Right lobe of liver (tissue), 6 donors: ENCODE measurements around the gene NOD1. TPM values are rescaled to one million over a fixed set of nuclear protein-coding genes. Genes with fewer than 3 reads are reported as not detected.

ENCODE experiments used
- ATAC-seq, 4 donors: fragments of 200-7000 bp; cut with Tn5 transposase; one replicate each; pipeline ENCODE4 v1.9.1; 2020; ENCODE audit warnings: mild to moderate bottlenecking in 4 of 4, moderate library complexity in 4 of 4
- DNase-seq, 3 donors: peaks; one replicate each; pipeline ENCODE4 v3.0.0-alpha.2; 2020
- H3K27ac ChIP-seq, 3 donors: fragments of 200-600 bp; one replicate each; pipeline ENCODE4 v1.8.0; 2022
- H3K27me3 ChIP-seq, 2 donors: fragments of 200-600 bp; one replicate each; pipeline ENCODE4 v1.8.0; 2022
- H3K36me3 ChIP-seq, 4 donors: fragments of 200-600 bp; sonication (generic) in 1 of 4; one replicate each; pipeline versions ENCODE4 v1.5.1 to v1.8.0; 2017 to 2022; ENCODE audit warnings: control low read depth in 1 of 4
- H3K4me1 ChIP-seq, 4 donors: fragments of 200-600 bp; sonication (generic) in 1 of 4; one replicate each; pipeline versions ENCODE4 v1.5.1 to v1.8.0; 2017 to 2022; ENCODE audit warnings: control low read depth in 1 of 4
- H3K4me3 ChIP-seq, 3 donors: fragments of 200-600 bp; one replicate each; pipeline ENCODE4 v1.8.0; 2022
- H3K9me3 ChIP-seq, 4 donors: fragments of 200-600 bp; sonication (generic) in 1 of 4; one replicate each; pipeline versions ENCODE4 v1.5.1 to v1.8.0; 2017 to 2022; ENCODE audit warnings: control low read depth in 1 of 4
- POLR2A ChIP-seq: fragments of 450-650 bp; IDR thresholded peaks from one replicate; pipeline ENCODE4 v1.6.1; 2017; ENCODE audit warnings: antibody characterized with exemption, mild to moderate bottlenecking
- WGBS: methylation state at CpG from one replicate; pipeline ENCODE4 v1.1.6; 2018; ENCODE audit warnings: low coverage, low lambda C conversion rate; ENCODE audit not compliant: insufficient coverage; ENCODE audit errors: missing lambda C conversion rate; 5-methylcytosine and 5-hydroxymethylcytosine counted together
- intact Hi-C, 2 donors: fragments of 100-400 bp; cut with DNase I; formaldehyde crosslinking; loops; one replicate each; pipeline versions ENCODE4 v1.11.2 to v1.14.1; 2022
- total RNA-seq, 6 experiments: library from RNA; depleted of rRNA in 2 of 6; stranded (reverse); fragments of >200 nt in 2 of 6; fragmentation: NEBNext Ultra II Directional in 3 of 6; extraction: Animal tissue kit (Norgen Biotek cat#: 25700) in 3 of 6; gene quantifications; one replicate each; pipeline versions ENCODE4 v1.1.0 to v1.2.4, GENCODE V29; 2016 to 2023
- TF ChIP-seq, protein P1 (sequence below), 4 donors: fragments of 200-600 bp in 3 of 4; fragments of 450-650 bp in 1 of 4; IDR thresholded peaks; one replicate each; pipeline versions ENCODE4 v1.5.1 to v1.8.0; 2016 to 2022; ENCODE audit warnings: antibody characterized with exemption in 4 of 4, mild to moderate bottlenecking in 2 of 4
- donor health status: DM: no; HTN: yes; CAD: no.
- donor health status: DM: no; HTN: no; CAD: no.
- donor health status: DM: no; HTN: no; CAD: no.
- donor health status: DM: no; HTN: yes; CAD: no.
- donor health status: DM: no; HTN: yes; CAD: no.

Gene NOD1
- total RNA-seq, 6 experiments from 2014 or later, result 1.7 to 5.3 (median 2.7) TPM

DNA sequence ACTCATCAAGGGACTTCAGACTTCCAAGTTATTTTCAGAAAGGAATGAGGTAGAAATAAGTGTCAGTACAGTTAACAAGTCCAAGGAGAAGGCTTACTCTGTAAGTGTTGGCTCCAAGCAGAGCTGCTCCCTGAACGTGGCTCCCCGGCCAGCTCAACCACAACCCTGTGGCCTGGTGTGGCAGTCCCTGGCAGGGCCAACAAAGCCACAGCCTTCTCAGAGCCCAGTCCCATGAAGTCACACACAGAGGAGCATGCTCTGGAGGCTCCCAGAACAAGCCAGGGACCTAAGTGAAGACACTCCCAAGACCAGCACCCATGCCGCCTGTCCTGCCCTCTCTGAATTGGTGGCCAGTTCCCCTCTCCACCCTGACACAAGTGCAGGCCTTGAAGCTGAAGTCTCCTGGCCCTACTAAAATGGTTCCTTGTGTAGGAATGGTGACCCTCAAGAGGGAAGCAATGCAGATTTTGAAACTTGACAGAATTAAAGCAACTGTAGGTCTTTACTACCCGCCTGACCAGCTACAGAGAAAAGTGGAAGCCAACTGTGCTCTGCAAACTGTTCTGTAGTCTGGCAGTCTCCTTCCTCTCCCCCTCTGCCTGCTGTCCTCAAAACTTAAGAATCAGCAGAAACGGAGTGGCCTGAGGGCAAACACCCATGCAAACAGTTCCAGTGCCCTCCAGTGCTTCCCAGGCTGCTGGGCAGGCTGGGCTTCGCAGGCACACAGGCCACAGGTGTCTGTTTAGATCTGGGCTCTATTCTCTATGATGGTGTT, 51.1 kb downstream of the NOD1 start:
- TF ChIP-seq, protein P1, sequence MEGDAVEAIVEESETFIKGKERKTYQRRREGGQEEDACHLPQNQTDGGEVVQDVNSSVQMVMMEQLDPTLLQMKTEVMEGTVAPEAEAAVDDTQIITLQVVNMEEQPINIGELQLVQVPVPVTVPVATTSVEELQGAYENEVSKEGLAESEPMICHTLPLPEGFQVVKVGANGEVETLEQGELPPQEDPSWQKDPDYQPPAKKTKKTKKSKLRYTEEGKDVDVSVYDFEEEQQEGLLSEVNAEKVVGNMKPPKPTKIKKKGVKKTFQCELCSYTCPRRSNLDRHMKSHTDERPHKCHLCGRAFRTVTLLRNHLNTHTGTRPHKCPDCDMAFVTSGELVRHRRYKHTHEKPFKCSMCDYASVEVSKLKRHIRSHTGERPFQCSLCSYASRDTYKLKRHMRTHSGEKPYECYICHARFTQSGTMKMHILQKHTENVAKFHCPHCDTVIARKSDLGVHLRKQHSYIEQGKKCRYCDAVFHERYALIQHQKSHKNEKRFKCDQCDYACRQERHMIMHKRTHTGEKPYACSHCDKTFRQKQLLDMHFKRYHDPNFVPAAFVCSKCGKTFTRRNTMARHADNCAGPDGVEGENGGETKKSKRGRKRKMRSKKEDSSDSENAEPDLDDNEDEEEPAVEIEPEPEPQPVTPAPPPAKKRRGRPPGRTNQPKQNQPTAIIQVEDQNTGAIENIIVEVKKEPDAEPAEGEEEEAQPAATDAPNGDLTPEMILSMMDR (IDR thresholded peaks at IDR 0.05), result no peak
- no peak for TF ChIP-seq POLR2A
- ATAC-seq, result peak; percentile 23 to 63 (median 44)
- intact Hi-C loops, result loop anchor here in 1 of 2 donors (10.0 kb wide), 1 partner anchor 253 kb away; no protein-coding TSS in a partner anchor
- Histone ChIP-seq H3K4me3 (no peak overlapping the region), H3K27me3 (no peaks in the 10 kb centered on the region), H3K36me3 (no peaks in the 10 kb centered on the region), H3K4me1 (peaks cover 0 to 34% (median 10%) of the 10 kb centered on the region in 4 donors), H3K9me3 (no peaks in the 10 kb centered on the region), H3K27ac (no peak overlapping the region)
- WGBS, result 64% methylated on average over 1 of the region's 6 CpGs
- DNase-seq, result no peak

DNA sequence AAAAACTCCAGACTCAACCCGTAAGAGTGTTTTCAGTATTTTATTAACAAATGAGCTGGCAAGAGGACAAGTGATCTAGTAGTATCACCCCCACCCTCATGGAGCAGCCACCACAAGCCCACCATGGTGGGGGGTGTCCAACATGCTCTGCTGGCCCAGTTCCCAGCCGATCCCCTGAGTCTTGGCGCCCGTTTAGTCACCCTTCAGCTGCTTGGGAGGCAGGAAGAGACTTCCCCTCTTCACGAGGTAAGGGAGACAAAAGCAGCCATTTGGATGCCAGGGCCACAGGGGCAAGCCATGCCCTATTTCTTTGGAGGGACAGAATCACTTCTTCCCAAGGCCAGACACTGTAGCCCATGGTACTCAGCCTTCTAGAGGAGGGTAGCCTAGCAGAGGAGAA, 54.1 kb downstream of the NOD1 start:
- ATAC-seq, result no peak
- H3K27me3 ChIP-seq, result no peaks in the 10 kb centered on the region
- intact Hi-C loops, result loop anchor here in 1 of 2 donors (10.0 kb wide), 1 partner anchor 250 kb away; no protein-coding TSS in a partner anchor
- H3K36me3 ChIP-seq, result no peaks in the 10 kb centered on the region
- H3K4me1 ChIP-seq, result peaks cover 0 to 19% (median 4%) of the 10 kb centered on the region in 4 donors
- no peak for TF ChIP-seq POLR2A
- TF ChIP-seq, protein P1 (IDR thresholded peaks at IDR 0.05), result no peak
- no peak for DNase-seq
- no peak overlapping the region for H3K27ac ChIP-seq
- WGBS, result 90% methylated on average over 4 of the region's 5 CpGs
- H3K4me3 ChIP-seq, result no peak overlapping the region
- H3K9me3 ChIP-seq, result no peaks in the 10 kb centered on the region

DNA sequence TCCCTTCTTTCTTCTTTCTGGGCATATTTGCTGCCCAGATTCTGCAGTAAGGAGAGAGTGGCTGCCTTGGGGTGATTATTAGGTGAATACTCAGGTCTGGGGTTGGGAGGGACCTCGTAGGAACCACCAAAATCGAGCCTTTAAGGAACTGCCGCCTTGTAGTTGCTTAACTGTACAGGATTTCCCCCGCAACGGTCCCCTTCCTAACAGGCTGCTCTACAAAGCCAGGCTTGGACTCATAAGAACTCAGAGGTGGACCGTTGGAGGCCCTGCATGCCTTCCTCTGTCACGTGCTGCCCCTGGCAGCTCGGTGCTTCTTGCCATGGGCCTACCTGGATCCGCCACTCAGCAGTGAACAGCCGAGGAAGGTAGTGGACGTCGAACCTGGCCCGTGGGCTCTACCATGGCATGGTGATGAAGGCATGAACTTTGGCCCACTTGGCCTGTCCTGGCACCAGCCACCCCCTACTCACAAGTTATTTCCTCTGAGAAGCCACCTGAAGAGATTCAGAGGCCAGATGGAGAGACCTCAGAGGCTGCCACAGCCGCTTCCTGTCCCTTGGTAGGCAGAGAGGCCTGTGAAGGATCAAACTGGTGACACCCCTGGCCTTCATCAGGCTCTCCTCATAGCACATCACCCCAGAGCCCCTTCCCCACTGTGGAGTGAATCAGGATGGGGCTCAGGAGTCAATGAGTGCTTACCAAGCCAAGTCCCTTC, 54.6 kb downstream of the NOD1 start:
- Histone ChIP-seq H3K4me3 (no peak overlapping the region), H3K4me1 (peaks cover 0 to 13% (median 1%) of the 10 kb centered on the region in 4 donors), H3K27ac (no peak overlapping the region), H3K9me3 (no peaks in the 10 kb centered on the region), H3K36me3 (no peaks in the 10 kb centered on the region), H3K27me3 (no peaks in the 10 kb centered on the region)
- no peak for TF ChIP-seq POLR2A
- TF ChIP-seq, protein P1 (IDR thresholded peaks at IDR 0.05), result no peak
- ATAC-seq (no peak), DNase-seq (no peak)
- 93% methylated on average over 3 of the region's 14 CpGs for WGBS
- intact Hi-C loops, result loop anchor here in 1 of 2 donors (10.0 kb wide), 1 partner anchor 249 kb away; no protein-coding TSS in a partner anchor

DNA sequence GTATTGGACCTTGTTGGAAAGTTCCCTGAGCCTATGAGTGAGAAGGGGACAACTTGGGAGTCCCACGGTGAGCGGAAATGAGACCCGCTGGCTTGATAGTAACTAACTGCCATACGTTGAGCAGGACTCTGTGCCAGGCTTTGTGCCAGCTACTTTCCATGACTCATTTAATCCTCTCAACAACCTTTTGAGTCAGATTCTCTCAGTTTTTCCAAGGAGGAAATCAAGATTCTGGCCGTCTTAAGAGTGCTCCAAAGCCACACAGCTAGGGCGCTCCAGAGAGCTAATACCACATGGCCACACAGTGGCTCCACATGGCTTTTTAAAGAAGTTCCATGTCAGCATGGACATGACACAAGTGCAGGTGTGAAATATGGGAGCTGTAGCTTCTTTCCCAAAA, 55.7 kb downstream of the NOD1 start:
- TF ChIP-seq, protein P1 (IDR thresholded peaks at IDR 0.05), result no peak
- TF ChIP-seq POLR2A, result no peak
- H3K27me3 ChIP-seq, result no peaks in the 10 kb centered on the region
- WGBS, result 89% methylated on average over 3 of the region's 6 CpGs
- no peaks in the 10 kb centered on the region for H3K36me3 ChIP-seq
- H3K4me3 ChIP-seq, result no peak overlapping the region
- H3K4me1 ChIP-seq, result peaks cover 0 to 4% (median 0%) of the 10 kb centered on the region in 4 donors
- H3K9me3 ChIP-seq, result no peaks in the 10 kb centered on the region
- no peak overlapping the region for H3K27ac ChIP-seq
- intact Hi-C loops, result loop anchor here in 1 of 2 donors (10.0 kb wide), 1 partner anchor 248 kb away; no protein-coding TSS in a partner anchor
- no peak for ATAC-seq
- no peak for DNase-seq
